CD4-positive, alpha-beta T cell treated with Interleukin-15 for 1 hour (primary cell): ENCODE data around the gene ACOT7.

Experiments
- DNase-seq: peaks from one replicate; pipeline ENCODE4 v3.0.0-alpha.2; 2020

ACOT7 gene

DNA sequence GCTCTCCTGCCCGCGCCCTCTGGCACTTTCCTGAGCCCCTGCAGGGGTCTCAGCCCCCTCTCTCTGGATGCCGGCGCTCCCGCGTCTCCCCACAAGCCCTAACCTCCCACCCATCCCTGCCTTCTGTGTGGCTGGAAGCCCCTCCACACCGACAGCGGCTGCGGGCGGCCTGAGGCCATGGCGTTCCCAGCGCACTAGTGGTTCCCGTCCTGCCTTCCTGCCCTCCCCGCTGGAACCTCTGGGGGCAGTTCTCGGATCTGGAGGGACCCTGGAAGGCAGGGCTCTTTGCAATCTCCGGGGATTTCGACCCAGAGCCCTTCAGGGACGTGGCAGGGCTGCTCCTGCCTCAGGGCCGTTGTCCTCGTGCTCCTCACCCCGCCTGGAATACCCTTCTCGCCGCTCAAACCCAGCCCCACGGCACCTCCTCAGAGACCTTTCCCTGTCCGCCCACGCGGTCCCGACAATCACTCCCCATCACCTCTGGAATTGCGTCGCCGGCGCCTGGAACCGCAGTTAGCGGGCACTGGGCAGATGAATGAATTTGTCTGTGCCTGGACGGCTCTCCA, 30.5 kb upstream of the ACOT7 start:
- no peak for DNase-seq

DNA sequence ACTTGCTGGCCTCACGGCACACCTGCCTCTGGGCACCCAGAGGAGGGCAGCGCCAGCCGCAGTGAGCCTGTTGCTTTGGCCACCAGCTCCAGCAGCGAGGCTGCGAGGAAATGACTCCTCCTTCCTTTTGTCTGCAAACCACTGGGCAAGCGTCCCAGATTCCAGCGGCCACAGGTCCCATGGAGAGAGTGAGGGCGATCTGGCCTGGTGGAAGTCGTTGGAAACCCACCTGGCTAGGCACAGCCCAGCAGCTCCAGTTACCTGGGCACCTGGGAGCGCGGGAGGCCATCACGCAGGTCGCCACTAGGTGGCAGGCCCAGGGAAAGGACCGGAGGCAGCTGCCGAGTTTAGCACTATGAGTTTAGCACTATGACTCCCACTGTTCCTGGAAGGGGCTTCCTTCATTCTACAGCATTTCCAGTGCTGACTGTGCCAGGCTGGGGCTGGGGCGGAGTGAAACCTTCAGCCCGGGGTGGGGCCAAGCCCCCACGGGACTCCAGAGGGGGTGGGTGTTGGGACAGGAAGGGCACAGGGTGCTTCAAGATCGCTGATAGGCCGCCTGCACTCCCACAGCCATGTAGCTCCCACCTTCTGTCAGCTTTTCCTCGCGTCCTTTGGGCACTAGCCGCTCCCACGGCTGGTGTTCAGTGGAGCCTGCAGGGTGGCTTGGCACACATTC, 29.9 kb upstream of the ACOT7 start:
- DNase-seq, result peak; percentile 64

- no peak for DNase-seq
Observed at GRCh38 chr1:6421266-6421665, 27.7 kb upstream of the ACOT7 start.

GRCh38 chr1:6420454-6421042, 27.0 kb upstream of the ACOT7 start:
- DNase-seq, result no peak

- no peak for DNase-seq
Observed at GRCh38 chr1:6419804-6420453, 26.4 kb upstream of the ACOT7 start, which contains the start of gene HES2. HES2 (minus strand) TSS chr1:6419919; CDS start chr1:6419820, 99 bp downstream.

GRCh38 chr1:6419397-6419803, 25.8 kb upstream of the ACOT7 start:
- DNase-seq, result no peak

- DNase-seq, result no peak
Observed at GRCh38 chr1:6418668-6419396, 25.3 kb upstream of the ACOT7 start.

- no peak for DNase-seq
Observed at GRCh38 chr1:6417961-6418667, 24.5 kb upstream of the ACOT7 start.

DNA sequence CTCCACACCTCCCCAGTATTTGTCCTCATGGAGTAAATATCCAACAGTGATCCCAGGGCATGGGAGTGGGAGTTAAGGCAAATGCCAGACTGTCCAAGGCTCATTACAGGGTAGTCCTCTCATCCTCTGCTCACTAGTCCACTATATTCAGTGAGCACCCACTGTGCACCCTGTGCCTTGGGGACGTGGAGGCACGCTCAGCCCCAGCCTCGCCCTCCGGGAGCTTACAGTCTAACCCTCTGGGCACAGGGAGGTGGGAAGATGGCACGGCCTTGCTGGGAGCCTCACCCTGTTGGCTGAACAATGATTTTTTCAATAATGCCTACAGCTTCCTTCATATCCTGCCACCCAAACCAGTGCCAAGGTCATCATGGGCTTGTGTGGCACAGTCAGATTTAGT, 23.3 kb upstream of the ACOT7 start:
- DNase-seq, result no peak

- no peak for DNase-seq
Observed at GRCh38 chr1:6416295-6416656, 22.7 kb upstream of the ACOT7 start.

- no peak for DNase-seq
Observed at GRCh38 chr1:6414881-6415626, 21.5 kb upstream of the ACOT7 start.

- DNase-seq, result no peak
Observed at GRCh38 chr1:6414443-6414844, 20.9 kb upstream of the ACOT7 start.

DNA sequence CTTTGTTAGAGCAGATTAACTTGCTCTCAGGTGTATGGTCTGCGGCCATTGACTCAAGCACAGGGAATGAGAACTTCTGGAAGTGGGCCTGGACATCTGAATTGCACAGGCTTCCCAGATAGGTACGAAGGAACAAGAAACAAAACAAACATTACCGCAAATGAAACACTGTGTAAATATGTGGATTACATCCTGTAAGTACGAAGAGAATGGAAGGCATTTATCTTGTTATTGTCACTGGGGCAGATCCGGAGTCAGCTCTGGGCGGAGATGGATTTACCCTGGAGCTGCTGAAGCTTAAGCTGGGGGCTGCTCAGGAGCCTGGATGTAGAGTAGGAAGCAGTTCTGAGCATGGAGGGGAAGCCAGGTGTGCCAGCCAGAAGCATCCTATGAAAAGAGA, 19.3 kb upstream of the ACOT7 start:
- no peak for DNase-seq

DNA sequence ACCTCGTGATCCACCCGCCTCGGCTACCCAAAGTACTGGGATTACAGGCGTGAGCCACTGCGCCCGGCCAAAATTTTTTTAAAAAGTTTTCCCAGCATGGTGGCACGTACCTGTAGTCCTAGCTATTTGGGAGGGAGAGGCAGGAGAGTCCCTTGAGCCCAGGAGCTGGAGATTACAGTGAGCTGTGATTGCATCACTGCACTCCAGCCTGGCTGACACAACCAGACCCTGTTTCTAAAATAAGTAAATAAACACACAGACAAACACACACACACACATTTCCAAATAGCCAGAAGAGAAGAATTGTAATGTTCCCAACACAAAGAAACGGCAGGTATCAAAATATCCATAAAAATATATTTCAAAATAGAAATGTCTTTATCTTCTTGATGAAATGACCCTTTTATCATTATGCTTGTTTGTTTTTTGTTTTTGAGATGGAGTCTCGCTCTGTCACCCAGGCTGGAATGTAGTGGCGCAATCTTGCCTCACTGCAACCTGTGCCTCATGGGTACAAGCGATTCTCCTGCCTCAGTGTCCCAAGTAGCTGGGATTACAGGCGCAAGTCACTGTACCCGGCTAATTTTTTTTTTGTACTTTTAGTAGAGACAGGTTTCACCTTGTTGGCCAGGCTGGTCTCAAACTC, 16.8 kb upstream of the ACOT7 start:
- no peak for DNase-seq

- no peak for DNase-seq
Observed at GRCh38 chr1:6409733-6410132, 16.2 kb upstream of the ACOT7 start.

DNA sequence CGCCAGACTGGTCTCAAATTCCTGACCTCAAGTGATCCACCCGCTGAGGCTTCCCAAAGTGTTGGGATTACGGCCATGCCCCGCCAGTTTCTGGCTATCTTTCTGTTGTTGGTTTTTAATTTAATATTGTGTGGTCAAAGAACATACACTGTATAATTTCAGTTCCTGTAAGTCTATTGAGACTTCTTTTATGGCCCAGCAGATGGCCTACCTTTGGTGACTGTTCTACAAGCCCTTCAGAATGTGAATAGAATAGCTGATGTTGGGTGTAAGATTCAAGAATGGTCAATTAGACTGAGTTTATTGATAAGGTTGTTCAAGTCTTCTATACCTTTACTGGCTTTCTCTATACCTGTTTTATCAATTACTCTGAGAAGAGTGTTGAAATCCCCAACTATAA, 15.5 kb upstream of the ACOT7 start:
- no peak for DNase-seq

GRCh38 chr1:6408023-6408422, 14.5 kb upstream of the ACOT7 start:
- DNase-seq, result no peak

DNA sequence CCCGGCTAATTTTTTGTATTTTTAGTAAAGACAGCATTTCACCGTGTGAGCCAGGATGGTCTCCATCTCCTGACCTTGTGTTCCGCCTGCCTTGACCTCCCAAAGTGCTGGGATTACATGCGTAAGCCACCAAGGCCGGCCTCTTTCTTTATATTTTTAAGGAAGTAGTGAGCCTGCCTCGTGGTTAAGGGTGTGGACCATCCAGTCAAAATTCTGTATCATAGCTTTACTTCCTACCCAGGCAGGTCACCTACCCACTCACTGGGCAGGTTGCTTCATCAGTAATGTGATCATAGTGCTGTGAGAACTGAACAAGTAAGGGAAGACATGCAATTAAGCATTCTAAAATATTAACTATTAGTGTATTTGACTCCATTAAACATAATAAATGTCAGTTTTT, 8.1 kb upstream of the ACOT7 start:
- DNase-seq, result peak; percentile 55

- DNase-seq, result no peak
Observed at GRCh38 chr1:6399294-6399693, 5.7 kb upstream of the ACOT7 start.

DNA sequence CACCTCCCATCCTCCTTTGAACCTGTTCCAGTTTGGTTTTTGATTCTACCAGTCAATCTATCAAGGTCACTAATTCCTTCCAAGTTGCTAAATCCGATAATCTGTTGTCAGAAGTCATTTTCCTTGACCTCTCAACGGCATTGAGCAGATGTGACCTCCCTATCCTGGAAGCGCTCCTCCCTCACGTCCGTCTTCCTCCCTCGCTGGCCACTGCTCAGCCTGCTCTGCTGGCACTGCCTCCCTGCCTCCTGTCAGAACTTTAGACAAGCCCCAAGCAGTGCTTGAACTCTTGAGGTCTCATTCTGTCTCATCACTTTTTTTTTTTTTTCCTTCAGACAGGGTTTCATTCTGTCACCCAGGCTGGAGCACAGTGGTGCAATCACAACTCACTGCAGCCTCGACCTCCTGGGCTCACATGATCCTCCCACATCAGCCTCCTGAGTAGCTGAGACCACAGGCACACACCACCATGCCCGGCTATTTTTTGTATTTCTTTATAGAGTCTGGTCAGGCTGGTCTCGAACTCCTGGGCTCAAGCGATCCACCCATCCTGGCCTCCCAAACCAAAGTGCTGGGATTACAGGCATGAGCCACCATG, 4.4 kb upstream of the ACOT7 start:
- no peak for DNase-seq

DNA sequence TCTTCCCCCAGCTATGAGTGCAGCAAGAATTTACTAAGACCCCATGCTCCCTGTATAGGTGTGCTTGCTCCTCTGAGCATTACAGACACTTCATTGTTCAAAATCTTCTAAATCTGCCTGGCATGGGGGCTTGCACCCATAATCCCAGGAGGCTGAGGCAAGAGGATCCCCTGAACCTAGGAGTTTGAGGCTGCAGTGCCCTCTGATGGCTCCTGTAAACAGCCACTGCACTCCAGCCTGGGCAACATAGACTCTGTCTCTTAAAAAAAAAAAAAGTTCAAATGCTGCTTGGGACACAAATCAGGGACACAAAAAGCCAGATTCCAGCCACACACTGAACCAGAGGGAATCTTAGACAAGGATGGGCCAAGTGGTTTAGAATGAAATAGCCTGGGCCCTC, 3.4 kb upstream of the ACOT7 start:
- DNase-seq, result no peak
